OCI-LY7 (cell line): ENCODE data around the gene LHX3. TPM values are rescaled to one million over a fixed set of nuclear protein-coding genes. Genes with fewer than 3 reads are reported as not detected.

Experiments
- BruUV-seq: library from RNA; stranded (reverse); fragments of 400-500 nt; replicated peaks from 2 replicates; lab custom pipeline; 2021; lab: Mats Ljungman, UMichigan
- CTCF ChIA-PET: fragments of 300-600 bp; sonication (Branson Sonifier 250); formaldehyde crosslinking; loops from one replicate; lab custom pipeline; 2022; ENCODE audit warnings: antibody characterized with exemption; ENCODE audit not compliant: unreplicated experiment; lab: Charles Lee
- POLR2A ChIA-PET: fragments of 300-600 bp; sonication (Branson Sonifier 250); formaldehyde crosslinking; loops from one replicate; lab custom pipeline; 2022; ENCODE audit warnings: antibody characterized with exemption; lab: Charles Lee
- DNase-seq: peaks from one replicate; pipeline ENCODE4 v3.0.0-alpha.2; 2015; ENCODE audit warnings: low spot score
- H2AFZ ChIP-seq: fragments of 200-600 bp; sonication (generic), shearing (Covaris generic); 2 replicates; pipeline ENCODE4 v1.6.1; 2014; ENCODE audit warnings: mild to moderate bottlenecking, antibody characterized with exemption, low read length, moderate library complexity
- H3K27ac ChIP-seq: fragments of 200-600 bp; sonication (generic); 2 replicates; pipeline ENCODE4 v1.5.1; 2014; ENCODE audit warnings: mixed run types, low read depth, mild to moderate bottlenecking, moderate library complexity, low read length, inconsistent platforms; ENCODE audit not compliant: poor library complexity, severe bottlenecking
- H3K36me3 ChIP-seq: fragments of 200-600 bp; sonication (generic); 2 replicates; pipeline ENCODE4 v1.6.1; 2014; ENCODE audit warnings: mild to moderate bottlenecking, antibody characterized with exemption, low read length, moderate library complexity, mixed read lengths; ENCODE audit not compliant: insufficient read depth
- H3K4me1 ChIP-seq: fragments of 200-600 bp; sonication (generic); 2 replicates; pipeline ENCODE4 v1.5.1; 2014; ENCODE audit warnings: mild to moderate bottlenecking, low read length; ENCODE audit not compliant: insufficient read depth, poor library complexity, severe bottlenecking
- H3K4me2 ChIP-seq: fragments of 200-600 bp; sonication (generic); 2 replicates; pipeline ENCODE4 v1.6.1; 2014; ENCODE audit warnings: mild to moderate bottlenecking, low read length
- H3K4me3 ChIP-seq: fragments of 200-600 bp; sonication (generic); 2 replicates; pipeline ENCODE4 v1.5.1; 2014; ENCODE audit warnings: mild to moderate bottlenecking, low read depth, low read length; ENCODE audit not compliant: poor library complexity, severe bottlenecking
- H3K79me2 ChIP-seq: fragments of 200-600 bp; sonication (generic); 2 replicates; pipeline ENCODE4 v1.6.1; 2016; ENCODE audit warnings: low read depth, mild to moderate bottlenecking, low read length, moderate library complexity, mixed read lengths; ENCODE audit not compliant: insufficient read depth
- H3K9me2 ChIP-seq: fragments of 200-600 bp; sonication (generic); 2 replicates; pipeline ENCODE4 v1.6.1; 2016; ENCODE audit warnings: mild to moderate bottlenecking, low read length, mixed read lengths; ENCODE audit not compliant: insufficient read depth
- H3K9me3 ChIP-seq: fragments of 200-600 bp; sonication (generic); 2 replicates; pipeline ENCODE4 v1.6.1; 2014; ENCODE audit warnings: mild to moderate bottlenecking, mixed run types, low read length, mixed read lengths
- H4K20me1 ChIP-seq: fragments of 200-600 bp; sonication (generic); 2 replicates; pipeline ENCODE4 v1.6.1; 2014; ENCODE audit warnings: mild to moderate bottlenecking, antibody characterized with exemption, low read length, moderate library complexity, mixed read lengths; ENCODE audit not compliant: insufficient read depth
- EZH2phosphoT487 ChIP-seq: fragments of 200-600 bp; sonication (generic); IDR thresholded peaks from 2 replicates; pipeline ENCODE4 v1.6.1; 2018; ENCODE audit warnings: low read depth, borderline replicate concordance, mild to moderate bottlenecking, mixed run types, antibody characterized with exemption, low read length, moderate library complexity, mixed read lengths
- intact Hi-C: fragments of 100-400 bp; cut with micrococcal nuclease; formaldehyde crosslinking; loops from one replicate; pipeline ENCODE4 v1.10.0; 2022; ENCODE audit not compliant: unreplicated experiment
- total RNA-seq, 2 experiments: library from RNA; depleted of rRNA in 1 of 2; stranded (reverse); fragments of >200 nt in 1 of 2; shearing (Covaris generic) in 1 of 2; gene quantifications; 2 replicates each; pipeline ENCODE4 v1.2.3, GENCODE V29; 2014 to 2022
- TF ChIP-seq, protein P1 (sequence below): fragments of 200-600 bp; sonication (generic); conservative IDR thresholded peaks from 2 replicates; pipeline ENCODE4 v1.5.1; 2014; ENCODE audit warnings: mild to moderate bottlenecking, antibody characterized with exemption, low read length, moderate library complexity, mixed read lengths

The LHX3 gene
- total RNA-seq, 2 experiments from 2014 or later: 0.15 TPM; not detected in 1

DNA sequence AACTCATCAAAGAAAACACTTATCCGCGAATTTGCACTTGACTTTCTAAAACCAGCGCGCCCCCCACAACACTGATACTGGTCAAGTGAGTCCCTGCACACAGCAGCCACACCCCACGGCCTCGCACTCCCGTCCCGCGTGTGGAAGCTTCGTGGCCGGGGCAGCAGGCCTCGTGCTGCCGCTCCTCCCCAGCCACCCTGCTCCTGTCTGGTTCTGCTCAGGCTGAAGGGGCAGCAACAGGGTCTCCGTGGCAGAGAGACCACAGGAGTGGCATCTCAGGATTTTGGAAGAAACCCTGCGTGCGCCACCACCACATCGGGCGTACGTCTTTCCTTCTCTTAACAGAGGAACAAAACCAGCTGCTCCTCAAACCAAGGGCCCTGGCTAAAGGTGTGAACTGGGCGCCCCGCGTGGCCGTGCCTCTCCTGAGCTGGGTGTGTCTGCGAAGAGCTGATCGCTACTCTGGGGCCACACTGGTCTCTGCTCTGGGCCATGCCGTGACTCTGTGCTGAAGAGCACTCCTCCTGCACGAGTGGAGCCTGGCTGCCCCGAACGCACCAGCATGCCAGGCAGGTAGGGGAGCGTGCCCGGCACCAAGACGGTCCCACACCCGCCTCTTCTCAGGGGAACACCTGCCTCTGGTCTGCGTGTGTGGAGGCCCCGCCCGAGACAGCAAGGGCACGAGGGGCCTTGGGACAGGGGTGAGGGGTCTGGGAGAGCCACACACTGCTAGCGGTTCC is 17.4 kb upstream of the LHX3 start:
- intact Hi-C loops: loop anchor here (2.0 kb wide), 1 partner anchor 60 kb away; no protein-coding TSS in a partner anchor
- peaks cover 60% of the 10 kb centered on the region for H3K4me1 ChIP-seq
- no peak overlapping the region for H3K4me3 ChIP-seq
- no TSS peak for BruUV-seq
- no peaks in the 10 kb centered on the region for H4K20me1 ChIP-seq
- H2AFZ ChIP-seq: no peak overlapping the region
- ChIA-PET CTCF (no interaction called here), POLR2A (interaction anchor here (1.1 kb wide), 2 partner anchors 16 to 21 kb away, joined by 3 to 6 read pairs; no protein-coding TSS in a partner anchor)
- peaks cover 87% of the 10 kb centered on the region for H3K36me3 ChIP-seq
- H3K27ac ChIP-seq: peak overlapping the region; percentile 97
- H3K9me2 ChIP-seq: no peaks in the 10 kb centered on the region
- H3K9me3 ChIP-seq: no peaks in the 10 kb centered on the region
- DNase-seq: no peak
- TF ChIP-seq, protein P1, sequence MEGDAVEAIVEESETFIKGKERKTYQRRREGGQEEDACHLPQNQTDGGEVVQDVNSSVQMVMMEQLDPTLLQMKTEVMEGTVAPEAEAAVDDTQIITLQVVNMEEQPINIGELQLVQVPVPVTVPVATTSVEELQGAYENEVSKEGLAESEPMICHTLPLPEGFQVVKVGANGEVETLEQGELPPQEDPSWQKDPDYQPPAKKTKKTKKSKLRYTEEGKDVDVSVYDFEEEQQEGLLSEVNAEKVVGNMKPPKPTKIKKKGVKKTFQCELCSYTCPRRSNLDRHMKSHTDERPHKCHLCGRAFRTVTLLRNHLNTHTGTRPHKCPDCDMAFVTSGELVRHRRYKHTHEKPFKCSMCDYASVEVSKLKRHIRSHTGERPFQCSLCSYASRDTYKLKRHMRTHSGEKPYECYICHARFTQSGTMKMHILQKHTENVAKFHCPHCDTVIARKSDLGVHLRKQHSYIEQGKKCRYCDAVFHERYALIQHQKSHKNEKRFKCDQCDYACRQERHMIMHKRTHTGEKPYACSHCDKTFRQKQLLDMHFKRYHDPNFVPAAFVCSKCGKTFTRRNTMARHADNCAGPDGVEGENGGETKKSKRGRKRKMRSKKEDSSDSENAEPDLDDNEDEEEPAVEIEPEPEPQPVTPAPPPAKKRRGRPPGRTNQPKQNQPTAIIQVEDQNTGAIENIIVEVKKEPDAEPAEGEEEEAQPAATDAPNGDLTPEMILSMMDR: no peak
- TF ChIP-seq EZH2phosphoT487: no peak
- peaks cover 28% of the 10 kb centered on the region; the same call in 1 of the 2 replicates for H3K79me2 ChIP-seq
- H3K4me2 ChIP-seq: peak overlapping the region; percentile 81

DNA sequence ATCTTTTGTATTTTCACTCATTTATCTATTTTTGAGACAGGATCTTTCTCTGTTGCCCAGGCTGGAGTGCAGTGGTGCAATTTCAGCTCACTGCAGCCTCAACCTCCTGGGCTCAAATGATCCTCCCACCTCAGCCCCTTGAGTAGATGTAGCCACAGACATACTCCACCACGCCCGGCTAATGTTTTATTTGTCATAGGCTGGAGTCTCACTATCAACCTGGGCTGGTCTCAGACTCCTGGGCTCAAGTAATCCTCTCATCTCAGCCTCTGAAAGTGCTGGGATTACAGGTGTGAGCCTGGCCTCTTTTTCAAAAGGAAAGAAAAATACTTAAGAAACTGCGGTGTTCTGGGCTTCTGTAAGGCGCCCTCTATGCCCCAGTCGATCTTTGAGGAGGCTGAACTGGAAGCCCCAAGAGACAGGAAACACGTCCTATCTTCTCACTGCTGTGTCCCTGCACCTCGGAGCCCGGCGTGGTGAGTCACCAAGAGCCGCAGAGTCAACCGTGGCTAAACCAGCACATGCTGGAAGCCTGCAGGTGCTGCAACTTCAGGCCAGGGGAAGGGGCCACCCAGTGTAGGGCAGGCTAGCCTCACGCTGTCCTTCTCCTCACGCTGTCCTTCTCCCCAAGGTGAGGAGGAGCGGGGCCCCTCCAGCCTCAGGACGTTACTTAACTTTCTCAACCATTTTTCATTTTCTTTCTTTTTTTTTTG is 15.2 kb upstream of the LHX3 start:
- Histone ChIP-seq H4K20me1 (no peaks in the 10 kb centered on the region), H3K4me1 (peaks cover 43% of the 10 kb centered on the region), H2AFZ (no peak overlapping the region), H3K79me2 (peaks cover 21% of the 10 kb centered on the region; the same call in 1 of the 2 replicates), H3K4me2 (no peak overlapping the region), H3K36me3 (peaks cover 97% of the 10 kb centered on the region), H3K4me3 (no peak overlapping the region), H3K27ac (peak overlapping the region; percentile 18), H3K9me2 (no peaks in the 10 kb centered on the region), H3K9me3 (no peaks in the 10 kb centered on the region)
- BruUV-seq: no TSS peak
- TF ChIP-seq, protein P1: no peak
- TF ChIP-seq EZH2phosphoT487: no peak
- ChIA-PET POLR2A (interaction anchor here (0.8 kb wide), 1 partner anchor 343 kb away, joined by 5 read pairs; no protein-coding TSS in a partner anchor), CTCF (no interaction called here)
- intact Hi-C loops: no loop called here
- peak; percentile 45 for DNase-seq
